HG02852 (cell line): ENCODE results near the gene SAP30L.
A peak's percentile ranks its signal among the peaks of the same experiment; 100 is the strongest.

Experiments
- ATAC-seq: cut with Tn5 transposase; IDR thresholded peaks from one replicate; pipeline ENCODE4 v1.9.1; 2021; ENCODE audit warnings: mild to moderate bottlenecking, moderate library complexity; ENCODE audit not compliant: unreplicated experiment

SAP30L gene

GRCh38 chr5:154460172-154460571, 14.4 kb downstream of the SAP30L start:
- no peak for ATAC-seq

DNA sequence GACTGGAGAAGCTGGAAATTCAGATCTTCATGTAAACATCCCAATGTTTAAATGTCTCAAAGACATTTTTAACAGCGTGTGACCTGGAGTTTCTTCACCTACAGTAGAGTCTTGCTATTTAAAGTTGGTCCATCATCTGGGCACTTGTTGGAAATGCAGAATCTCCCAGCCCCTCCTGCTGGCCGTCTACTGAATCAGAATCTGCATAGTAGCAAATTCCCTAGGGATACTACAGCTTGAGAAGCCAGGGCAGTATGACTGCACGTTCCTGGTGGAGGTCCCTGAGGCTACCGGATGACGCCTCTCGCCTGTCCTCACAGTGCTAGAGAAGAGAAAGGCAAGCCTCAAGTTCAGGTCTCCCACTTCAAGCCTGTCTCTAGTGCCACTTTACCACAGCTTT, 15.7 kb downstream of the SAP30L start:
- ATAC-seq = no peak

DNA sequence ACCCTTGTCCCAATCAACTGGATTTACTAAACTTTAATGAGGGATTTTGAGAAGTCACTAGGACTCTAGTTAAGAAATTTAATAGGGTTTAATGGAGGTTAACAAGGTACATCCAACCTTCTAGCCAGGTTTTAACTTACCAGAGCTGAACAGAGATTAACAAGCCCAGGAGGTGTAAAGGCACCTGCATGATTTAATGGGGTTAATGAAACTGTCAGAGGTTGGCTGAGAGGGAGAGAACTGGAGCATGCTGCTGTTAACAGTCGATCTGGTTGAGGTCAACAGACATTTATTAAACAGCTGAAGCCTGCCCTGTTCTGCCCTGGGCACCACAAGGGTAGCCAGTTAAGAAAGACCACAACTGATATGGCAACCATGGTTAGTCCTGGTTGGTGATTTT, 18.6 kb downstream of the SAP30L start:
- ATAC-seq = no peak

- no peak for ATAC-seq
Observed at GRCh38 chr5:154465169-154465568, 19.4 kb downstream of the SAP30L start.

DNA sequence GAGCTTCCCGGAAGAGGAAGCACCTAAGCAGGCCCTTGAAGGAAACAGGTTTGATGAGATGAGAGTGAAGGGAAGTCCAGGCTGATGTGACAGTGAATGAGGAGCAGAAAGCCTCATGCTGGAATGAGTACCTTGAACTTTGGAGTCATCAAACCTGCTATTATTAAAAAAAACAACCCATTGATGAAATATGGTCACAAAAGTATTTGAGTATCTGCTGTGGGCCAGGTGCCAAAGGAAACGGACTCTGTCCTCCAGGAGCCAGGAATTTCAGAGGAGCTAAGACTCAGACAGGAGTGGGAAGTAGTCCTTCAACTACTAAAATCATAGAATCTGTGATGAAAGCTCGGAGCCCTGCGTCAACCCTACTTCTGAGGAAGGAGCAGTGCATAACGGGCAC, 20.4 kb downstream of the SAP30L start:
- no peak for ATAC-seq

GRCh38 chr5:154466671-154467070, 20.9 kb downstream of the SAP30L start:
- no peak for ATAC-seq

DNA sequence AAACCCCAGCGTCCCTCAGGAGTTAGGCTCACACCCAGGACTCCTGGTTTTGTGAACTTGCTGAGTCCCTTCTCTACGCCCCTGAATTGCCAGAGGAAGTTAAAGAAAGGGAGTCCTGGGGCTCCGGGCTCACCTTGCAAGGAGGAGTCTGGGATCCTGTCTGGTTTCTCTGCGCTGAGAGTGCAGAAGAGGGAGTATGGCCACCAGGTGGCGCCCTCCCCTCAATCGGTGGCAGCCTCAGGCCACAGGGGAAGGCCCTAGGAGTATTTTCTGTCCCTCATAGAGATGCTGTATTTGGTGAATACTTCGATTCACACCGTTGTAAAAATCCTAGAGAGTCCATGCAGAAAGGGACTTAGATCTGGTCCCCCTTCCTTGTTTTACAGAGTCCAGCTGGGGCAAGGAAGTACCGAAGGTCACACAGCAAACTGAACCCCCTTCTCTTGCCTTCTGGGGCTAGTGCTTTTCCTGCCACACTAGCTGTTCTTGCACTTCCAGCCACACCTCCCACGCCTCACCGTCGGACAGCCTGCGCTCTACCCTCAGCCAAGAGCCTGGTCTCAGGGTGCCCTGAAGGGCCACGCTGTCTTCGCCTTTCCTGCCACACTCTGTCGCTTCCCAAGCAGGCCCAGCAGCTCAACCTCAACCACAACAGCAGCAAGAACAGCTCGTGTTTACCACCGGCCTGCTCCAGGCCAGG, 22.0 kb downstream of the SAP30L start:
- ATAC-seq = peak; percentile 98

GRCh38 chr5:154470137-154470536, 24.3 kb downstream of the SAP30L start:
- ATAC-seq = no peak

DNA sequence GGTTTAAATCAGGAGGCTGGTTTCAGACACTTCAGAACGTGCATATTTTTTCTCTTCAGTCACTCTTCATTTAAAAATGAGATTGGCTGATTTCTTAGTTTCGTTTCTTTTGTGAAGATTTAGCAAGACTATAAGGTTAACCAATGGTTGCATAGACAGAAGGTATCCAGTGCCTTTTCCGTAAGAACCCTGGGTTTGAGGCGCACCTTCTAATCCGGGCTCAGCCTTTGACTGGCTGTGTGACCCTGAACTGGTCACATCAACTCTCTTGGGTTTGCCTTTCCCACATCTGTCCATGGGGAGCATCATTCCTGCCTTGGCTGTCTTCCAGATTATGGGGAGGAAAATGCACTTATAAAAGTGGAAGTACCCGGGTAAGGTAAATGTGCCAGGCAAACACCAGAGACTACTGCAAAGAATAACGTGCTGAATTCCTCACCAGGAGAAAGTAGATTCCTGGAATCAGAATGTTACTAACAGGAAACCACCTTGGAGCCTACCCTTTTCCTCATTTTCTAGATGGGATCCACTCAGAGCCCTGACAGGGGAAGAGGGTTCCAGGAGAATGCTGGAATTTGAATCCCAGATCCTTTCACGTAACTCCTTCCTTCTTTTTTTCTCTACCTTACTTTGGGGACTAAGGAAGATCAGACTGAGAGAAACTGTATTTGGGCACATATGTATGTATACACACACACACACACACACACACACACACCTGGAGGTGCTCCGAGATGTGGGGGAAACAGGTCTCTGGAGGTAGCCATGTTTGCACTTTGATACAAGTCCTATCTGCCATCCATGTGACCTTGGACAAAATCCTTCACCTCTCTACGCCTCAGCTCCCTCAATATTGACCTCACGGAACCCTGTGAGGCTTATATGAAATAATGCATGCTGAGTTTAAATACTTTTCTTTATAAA, 25.4 kb downstream of the SAP30L start:
- ATAC-seq = no peak

DNA sequence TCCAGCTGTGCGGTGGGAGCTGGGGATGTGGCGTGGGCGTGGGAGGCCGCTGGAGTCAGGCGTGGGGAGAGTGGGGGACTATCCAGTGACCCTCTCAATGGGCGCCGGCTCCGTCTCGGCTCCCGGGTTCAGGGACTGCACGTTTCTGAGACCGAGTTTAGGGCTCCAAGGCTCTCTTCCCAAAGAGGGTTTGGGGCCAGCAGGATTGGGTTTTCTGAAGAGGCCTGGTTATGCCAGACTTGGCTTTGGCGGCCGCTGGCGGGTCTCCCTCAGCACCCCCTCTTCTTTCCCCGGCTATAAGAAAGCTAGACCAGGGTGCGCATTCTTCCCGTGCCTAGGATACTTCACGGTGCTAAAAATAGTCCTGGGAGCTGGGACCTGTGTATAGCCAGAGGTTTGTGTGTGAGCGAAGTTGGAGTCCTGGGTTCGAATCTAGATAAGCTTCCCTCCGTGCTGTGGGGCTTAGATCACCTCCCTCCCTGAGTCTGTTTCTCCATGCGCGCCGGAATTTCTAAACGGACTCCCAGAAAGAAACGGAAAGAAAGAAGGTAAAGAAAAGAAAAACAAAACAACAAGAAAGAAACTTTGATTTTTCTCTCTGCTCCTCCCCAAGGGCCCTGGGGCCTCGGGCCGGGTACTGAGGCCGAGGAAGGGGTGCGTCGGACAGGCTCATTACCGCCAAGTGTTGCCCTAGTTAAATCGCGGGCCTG, 27.2 kb downstream of the SAP30L start:
- no peak for ATAC-seq

DNA sequence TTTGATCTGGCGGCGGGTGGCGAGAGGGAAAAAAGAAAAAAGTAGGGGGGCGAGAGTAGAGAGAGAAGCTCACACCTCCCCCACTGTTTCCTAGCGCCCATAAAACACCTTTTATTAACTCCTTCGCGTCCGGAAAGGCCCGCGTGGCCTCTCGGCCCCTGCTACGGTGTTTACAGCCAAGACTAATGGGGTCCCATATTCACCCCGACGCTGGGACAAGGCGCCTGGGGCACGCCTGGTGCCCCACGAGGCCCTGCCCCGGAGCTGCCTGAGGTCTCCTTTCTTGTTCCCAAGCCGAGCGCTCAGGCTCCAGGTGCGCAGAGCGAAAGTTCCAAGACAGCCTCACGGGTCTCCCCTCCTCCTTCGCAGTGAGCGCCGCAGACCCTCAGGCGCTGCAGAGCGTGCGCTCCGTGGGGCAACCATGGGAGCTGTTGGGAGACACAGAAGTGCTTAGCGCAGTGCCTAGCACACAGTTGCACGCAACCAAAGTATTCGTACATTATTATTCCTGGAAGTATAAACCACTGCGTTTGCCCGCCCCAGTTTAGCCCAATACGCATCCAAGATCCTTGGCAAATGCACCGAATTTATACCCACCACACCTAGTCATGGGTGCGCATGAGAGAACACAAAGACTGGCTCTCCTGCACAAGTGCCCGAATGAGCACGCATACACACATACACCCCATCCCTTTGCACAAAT, 27.9 kb downstream of the SAP30L start:
- no peak for ATAC-seq

GRCh38 chr5:154474396-154475334, 28.9 kb downstream of the SAP30L start:
- ATAC-seq = no peak

DNA sequence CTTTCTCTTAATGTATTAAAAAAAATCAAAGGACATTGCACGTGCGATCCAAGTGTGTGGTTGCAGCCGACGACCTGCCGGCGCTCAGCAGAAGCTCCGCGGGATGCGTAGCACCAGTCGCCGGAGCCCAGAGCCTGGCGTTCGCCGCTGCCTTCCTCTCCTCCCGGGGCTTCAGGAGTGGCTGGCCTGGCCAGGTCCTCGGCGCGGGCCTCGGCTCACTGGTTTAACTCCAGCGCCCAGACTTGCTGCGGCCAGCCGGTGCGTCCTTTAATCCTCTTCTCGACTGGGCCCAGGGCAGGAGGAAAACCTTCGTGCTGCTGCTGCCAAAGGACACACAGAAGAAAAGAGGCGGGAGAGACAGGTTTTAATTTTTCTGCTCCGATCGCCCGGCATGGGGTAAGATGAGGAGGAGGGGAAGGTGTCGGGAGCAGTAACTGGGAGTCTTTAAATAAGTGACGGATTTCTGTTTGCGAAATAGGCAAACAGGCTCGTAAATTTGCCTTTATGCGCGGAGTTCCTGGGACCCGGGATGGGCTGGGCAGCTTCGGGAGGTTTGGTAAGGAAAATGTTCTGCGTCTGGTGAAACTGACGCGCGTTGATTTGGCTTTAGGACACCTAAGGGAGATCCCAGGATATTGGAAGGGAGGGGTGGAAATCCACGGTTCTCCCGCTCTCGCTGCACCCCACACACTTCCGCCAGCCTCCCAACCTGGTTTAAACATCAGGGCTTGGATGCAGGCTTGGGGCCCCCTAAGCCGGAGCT, 30.0 kb downstream of the SAP30L start:
- no peak for ATAC-seq

DNA sequence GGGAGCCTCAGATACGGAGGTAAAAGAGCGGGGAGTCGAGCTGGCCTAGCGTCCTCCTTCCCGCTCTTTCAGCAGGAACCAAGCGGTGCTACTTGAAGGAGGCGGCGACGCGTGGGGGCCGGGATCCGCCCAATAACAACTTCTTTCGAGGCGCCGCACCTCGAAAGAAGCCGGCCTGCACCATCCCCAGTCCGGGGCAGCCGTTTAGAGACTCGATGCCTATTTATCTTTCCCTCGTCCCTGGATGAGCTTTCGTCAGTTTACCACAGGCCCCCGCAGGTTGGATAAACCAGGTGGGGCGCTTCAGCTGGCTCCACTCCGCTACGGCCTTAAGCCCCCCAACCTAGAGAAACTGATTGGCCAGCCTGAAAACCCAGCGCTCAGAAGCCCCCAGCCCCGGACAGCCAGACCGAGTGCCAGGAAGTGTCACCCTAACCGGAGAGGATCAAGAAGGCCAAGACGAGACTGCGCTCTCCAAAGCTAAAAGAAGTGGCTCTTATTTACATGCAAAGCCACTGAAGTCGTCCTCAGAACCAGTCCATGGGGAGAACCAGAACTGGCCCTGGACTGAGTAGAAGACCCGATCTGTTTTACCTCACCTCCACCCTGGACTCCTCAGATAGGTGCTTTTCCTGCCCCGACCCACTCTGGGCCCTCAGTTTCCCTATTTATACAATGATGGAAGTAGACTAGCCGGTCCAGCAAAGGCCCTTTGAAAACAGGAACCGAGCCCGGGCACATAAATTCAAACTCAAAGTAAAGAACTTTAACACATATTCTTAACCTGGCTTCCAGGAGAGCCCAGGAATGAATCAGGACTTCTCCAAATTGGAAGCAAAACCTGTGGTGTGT, 30.8 kb downstream of the SAP30L start:
- no peak for ATAC-seq

GRCh38 chr5:154477382-154478223, 31.8 kb downstream of the SAP30L start:
- no peak for ATAC-seq

DNA sequence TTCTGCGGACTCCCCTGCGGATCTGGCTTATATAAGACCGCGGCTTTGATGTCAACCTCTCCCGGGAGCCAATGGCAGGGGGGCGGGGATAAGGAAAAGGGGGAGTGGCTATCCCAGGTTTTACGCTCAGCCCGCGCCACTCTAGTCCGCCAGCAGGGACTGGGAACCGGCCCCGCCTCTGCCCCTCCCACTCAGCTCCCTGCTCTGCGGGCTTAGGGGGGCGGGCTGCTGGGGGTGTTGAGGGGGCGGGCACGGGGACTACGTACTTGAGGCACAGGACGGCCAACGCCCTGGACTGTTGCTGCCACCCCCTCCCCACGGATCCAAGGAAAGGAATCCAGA, 32.4 kb downstream of the SAP30L start, which contains the start of gene HAND1:
HAND1 (minus strand) TSS at position 4 of the 342 bp plus-strand sequence. CDS start 219 bp downstream, outside the sequence.
- ATAC-seq = no peak

DNA sequence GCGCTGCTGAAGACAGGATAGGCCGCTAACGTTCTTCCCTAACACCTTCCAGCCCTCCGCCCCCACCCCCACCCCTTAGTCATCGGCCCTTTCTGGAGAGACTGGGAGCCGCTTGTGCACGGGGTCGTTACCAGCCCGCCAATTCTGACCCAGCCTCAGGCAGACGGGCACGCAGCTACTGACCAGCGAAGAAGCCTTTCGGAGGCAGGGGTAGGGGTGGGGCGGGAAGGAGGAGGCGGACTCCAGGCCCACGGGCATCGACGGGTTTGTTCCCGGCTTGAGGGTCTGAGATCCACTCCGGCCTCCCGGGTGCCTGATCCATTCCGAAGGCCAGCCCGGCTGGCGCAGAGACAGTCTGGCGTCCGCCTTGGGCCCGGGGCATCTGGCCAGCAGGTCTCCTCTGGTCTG, 33.0 kb downstream of the SAP30L start:
- no peak for ATAC-seq
